GM19463 (cell line): Measurements from ENCODE around the gene ACSS1.

Source experiments
- ATAC-seq: cut with Tn5 transposase; IDR thresholded peaks from one replicate; pipeline ENCODE4 v1.9.1; 2021; ENCODE audit warnings: mild to moderate bottlenecking, moderate library complexity; ENCODE audit not compliant: unreplicated experiment

ACSS1 gene

GRCh38 chr20:25033265-25033923 is 24.5 kb downstream of the ACSS1 start:
- no peak for ATAC-seq

- no peak for ATAC-seq
Measured at GRCh38 chr20:25032478-25033264, 25.3 kb downstream of the ACSS1 start.

DNA sequence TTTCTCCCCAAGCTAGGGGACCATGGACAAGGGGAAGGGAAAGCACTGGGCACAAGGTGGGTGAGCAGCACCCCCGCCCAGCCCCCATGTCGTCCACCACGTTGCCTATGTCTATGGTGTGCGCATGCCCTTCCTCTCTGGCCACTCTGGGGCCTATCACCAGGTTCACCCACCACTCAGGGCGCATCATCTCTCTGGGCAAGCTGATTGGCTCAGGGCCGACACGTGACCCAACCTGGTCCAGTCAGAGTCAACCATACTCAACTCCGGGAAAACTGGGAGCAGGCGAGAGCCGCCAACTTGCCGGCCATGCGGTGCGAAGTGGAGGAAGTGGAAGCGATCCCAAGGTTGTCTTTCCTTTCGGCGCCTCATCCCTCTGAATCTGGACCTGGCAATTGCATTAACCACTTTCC is 25.9 kb downstream of the ACSS1 start:
- ATAC-seq, result no peak

GRCh38 chr20:25031241-25031640 is 26.7 kb downstream of the ACSS1 start:
- no peak for ATAC-seq

DNA sequence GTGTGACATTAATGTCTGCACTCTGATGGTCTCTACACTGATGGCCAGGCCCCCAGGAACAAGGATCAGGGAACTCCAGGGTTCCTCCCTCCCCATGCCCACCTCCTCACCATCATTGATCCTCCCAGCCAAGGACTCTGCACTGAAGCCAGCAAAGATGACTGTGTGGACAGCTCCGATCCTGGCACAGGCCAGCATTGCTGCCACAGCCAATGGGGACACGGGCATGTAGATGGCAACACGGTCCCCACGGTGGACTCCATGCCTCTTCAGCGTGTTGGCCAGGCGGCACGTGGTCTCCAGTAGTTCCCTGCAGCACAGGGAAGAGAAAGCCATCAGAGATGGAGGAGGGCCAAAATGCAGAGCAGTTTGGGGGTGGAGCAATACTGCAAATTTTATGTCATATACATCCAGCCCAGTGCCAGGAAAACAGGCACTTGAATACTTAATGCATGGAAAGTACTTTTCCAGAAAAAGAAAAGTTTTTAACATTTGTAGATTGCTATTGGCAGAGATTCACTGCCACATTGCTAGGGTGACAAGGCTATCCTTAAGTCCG is 27.2 kb downstream of the ACSS1 start:
- no peak for ATAC-seq

DNA sequence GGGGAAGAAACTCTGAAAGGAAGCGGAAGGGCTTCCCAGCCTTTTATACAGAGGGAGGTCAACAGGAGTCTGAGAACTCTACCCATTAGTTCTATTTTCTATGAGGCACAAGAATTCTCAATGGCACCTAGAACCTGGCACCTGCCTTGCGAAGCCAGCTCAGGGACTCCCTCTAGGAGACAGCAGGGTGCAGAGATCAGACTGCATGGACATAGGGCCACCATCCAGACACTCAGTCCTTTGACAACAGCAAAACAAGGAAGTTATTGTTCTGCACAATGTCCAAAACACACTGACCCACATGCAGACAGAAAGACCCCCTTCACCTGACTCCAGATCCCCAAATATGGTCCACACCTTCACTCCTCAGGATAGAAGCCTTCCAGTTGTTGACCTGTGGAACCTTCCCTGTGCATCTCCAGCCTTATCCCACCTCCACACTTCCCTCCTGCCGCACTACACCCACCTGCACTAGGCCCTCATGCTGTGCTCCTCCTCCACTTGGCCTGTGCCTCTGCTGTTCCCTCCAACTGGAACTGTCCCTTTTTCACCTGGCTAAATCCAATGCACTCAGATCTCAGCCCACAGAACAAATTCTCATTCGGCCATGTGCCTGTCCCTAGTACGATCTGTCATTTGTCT is 27.8 kb downstream of the ACSS1 start:
- ATAC-seq, result no peak

- ATAC-seq, result no peak
Measured at GRCh38 chr20:25025986-25026605, 31.8 kb downstream of the ACSS1 start.

DNA sequence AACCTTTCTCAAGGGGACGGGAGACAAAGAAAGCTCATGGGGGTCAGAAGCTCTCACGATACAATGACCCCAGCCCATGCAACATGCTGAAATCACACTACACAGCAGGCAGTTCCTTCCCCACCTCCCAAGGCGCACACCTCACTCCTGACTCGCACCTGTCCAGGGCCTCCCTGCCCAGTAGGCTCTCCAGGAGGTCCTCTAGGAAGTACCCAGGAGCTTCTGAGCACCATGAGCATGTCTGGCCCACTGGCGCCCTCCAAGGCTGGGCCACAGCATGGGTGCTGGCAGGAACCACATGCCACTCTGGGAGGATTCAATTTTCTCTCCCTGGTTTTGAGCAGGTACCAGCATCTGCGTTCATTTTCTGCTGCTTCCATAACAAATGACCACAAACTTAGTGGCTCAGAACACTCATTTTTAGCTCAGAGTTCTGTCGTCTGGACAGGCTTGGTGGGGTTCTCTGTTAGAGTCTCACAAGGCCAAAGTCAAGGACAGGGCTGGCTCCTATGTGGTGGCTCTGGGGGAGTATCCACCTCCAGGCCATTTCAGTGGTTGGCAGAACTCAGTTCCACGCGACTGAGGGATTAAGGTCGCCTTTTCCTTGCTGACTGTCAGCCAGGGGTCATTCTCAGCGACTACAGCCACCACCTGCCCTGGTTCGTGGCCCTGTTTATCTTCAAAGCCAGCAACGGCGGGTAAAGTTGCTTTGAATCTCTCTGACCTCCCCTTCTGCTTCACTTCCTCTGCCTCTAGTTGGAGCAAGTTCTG is 32.7 kb downstream of the ACSS1 start:
- ATAC-seq, result no peak

DNA sequence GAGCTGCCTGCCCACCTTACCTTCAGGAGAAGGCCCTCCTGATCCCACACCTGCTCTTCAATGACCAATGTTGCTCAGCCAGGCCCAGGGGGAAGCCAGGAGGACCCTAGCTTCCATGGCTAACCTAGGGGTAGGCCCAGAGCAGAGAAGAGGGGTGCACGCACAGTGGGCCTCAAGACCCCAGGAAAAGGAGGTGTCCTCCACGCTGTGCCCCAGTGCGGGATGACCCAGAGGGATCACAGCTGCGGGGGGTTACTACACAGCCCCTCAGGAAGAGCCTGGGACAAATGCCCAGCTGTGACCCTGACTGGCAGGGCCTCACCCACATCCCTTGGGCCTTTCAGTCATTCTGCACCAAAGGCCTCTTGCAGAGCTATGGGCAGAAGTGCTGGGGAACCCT is 33.8 kb downstream of the ACSS1 start:
- ATAC-seq, result no peak

GRCh38 chr20:25023356-25023755 is 34.6 kb downstream of the ACSS1 start:
- ATAC-seq, result no peak

DNA sequence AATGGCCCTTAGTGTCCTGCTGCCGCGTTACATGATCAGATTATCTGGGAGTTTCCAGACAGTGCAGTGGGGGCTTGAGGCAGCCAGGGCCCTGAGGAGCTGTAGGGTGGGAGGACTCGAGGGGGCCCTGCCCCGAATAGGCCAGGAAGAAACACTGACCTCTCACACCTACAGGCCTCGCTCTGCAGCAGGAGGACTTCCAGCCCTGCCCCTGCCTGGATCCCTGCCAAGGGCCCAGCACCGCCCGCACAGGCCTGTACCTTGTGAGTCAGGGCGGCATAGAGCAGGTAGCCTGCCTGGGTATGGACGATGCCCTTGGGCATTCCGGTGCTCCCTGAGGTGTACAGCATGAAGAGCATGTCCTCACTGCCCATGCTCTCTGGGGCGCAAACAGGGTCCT is 35.3 kb downstream of the ACSS1 start:
- no peak for ATAC-seq

DNA sequence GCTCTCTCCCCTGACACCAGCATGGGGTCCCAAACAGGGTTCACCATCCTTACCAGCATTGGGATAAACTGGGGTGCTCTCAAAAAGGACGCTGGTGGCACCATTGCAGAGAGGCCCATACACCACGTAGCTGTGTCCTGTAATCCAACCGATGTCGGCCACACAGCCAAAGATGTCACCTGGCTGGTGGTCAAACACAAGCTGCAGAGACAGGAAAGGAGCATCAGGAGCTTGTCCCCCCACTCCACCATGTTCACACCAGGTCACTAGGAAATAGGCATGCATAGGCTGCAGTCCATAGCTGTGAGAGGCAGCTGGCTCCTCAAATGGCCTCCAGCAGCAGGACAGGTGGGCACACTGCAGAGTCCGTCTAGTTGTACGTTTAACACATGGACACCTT is 36.6 kb downstream of the ACSS1 start:
- ATAC-seq, result no peak

- no peak for ATAC-seq
Measured at GRCh38 chr20:25020901-25021301, 37.0 kb downstream of the ACSS1 start.

DNA sequence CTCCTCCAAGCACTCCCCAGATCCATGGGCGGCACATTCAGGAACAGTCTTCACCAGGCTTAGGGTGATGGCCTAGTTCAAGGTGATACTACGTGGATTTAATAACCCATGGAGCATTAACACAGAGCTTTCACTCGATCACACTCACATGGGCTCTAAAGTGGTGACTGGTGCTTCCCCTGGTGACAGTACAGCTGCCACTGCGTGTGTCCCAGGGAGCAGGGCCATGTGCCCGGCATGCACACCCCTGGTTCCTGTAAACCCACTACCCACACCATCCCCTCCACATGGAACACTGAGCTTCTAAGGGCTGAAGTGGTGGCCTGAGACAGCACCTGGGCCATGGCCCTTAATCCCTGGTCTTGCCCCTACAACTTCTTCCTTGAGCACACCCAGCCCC is 37.6 kb downstream of the ACSS1 start:
- ATAC-seq, result no peak

DNA sequence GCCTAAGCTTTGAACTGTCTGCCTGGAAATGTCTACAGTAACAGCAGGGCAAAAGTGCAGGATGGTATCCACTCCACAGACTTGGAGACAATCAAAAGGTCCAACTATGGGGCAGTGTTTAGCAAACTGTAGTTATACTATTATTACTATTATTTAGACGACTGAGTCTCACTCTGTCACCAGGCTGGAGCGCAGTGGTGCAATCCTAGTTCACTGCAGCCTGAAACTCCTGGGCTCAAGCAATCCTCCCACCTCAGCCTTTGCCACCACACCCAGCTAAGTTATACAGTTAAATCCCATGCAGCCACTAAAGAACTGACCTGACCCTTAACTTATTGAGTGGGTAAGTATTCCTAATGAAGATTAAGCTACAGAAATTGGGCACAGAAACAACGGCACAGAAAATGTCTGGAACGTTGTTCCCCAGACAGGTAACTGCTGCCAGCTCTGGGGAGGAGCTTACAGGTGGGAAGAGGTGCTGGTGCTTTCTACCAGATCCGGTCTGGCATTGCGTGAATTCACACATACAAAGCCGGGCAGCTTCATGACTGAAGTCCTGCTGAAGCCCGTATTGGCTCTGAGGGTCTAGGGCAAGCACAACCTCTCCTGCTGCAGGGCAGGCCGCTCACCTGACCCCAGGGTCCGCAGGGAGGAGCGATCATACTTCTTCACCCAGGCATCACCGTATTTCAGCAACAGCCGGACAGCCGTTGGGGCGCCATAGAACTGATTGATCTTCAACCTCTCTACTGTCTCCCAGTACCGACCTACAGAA is 38.4 kb downstream of the ACSS1 start:
- ATAC-seq, result no peak

GRCh38 chr20:25018841-25019240 is 39.1 kb downstream of the ACSS1 start:
- no peak for ATAC-seq

DNA sequence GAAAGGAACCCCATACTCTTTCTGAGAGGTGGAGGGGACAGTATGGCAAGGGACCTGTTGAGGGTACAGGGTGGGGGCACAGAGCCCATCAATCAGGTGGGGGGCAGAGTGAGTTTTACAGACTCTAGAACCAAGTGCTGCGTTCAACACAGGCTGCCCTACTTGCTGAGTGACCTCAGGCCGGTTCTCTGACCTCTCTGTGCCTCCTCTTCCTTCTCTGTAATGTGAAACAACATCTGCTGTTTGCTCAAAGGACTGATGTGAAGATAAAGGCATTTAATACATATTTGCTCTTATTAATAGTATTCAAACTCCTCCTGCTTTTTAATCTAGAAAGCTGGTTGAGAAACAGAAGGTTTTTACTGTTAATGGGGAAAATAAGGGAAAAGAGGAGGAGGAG is 39.5 kb downstream of the ACSS1 start:
- no peak for ATAC-seq

- no peak for ATAC-seq
Measured at GRCh38 chr20:25017257-25017803, 40.6 kb downstream of the ACSS1 start.

DNA sequence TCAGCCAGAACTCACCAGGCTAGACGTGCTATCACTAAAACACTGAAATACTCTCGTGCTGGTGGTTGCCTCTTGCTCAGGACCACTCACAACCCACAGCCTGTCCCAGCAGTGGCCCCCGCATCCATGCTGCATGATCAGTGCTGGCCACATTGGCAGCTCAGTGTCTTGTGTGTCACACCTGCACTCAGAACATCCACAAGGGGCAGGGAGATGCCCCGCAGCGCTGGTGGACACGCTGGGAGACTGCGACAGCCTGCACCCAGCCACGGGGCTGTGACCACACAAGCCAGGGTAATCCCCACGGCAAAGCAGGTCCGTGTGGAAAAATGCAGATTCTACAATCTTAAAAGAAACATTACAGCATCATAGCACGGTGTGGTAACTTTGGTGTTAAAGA is 41.5 kb downstream of the ACSS1 start:
- ATAC-seq, result no peak

DNA sequence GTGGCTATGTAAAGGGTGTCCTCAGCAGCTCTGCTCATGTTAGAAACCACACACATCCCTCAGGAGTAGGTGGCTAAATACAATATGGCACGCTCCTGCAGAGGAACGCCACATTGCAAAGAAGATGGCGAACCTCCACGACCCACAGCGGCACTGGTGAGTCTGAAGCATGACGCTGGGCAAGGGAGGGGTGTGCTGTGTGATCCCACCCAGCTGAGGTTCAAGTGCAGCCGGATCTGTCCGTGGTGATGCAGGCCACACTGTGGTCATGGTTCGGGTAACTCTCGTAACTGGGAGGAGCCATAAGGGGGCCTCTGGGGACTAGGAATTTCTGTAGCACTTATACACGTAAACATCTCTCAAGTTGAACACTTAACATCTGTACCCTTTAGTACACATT is 42.0 kb downstream of the ACSS1 start:
- ATAC-seq, result no peak
